T-helper 2 cell treated with Interferon-gamma antibody and Interleukin-4, amounts not matched to agents 5 μg/mL and 100 μg/mL, for 36 hours (primary cell): Measurements from ENCODE around the gene MCU.
A peak's percentile ranks its signal among the peaks of the same experiment; 100 is the strongest.

Experiments used
- DNase-seq: peaks from one replicate; pipeline ENCODE4 v3.0.0; 2021; ENCODE audit warnings: low spot score
- H3K27ac Mint-ChIP-seq: one replicate; pipeline ENCODE4 v1.8.0; 2021; ENCODE audit warnings: mild to moderate bottlenecking, mixed read lengths
- H3K27me3 Mint-ChIP-seq: one replicate; pipeline ENCODE4 v1.8.0; 2021; ENCODE audit warnings: low read depth, mixed read lengths
- H3K36me3 Mint-ChIP-seq: one replicate; pipeline ENCODE4 v1.8.0; 2021; ENCODE audit warnings: low read depth, mixed read lengths
- H3K4me1 Mint-ChIP-seq: one replicate; pipeline ENCODE4 v1.8.0; 2021; ENCODE audit warnings: low read depth, mixed read lengths
- H3K4me3 Mint-ChIP-seq: one replicate; pipeline ENCODE4 v1.8.0; 2022; ENCODE audit warnings: mild to moderate bottlenecking, moderate library complexity, mixed read lengths
- H3K9me3 Mint-ChIP-seq: one replicate; pipeline ENCODE4 v1.8.0; 2021; ENCODE audit warnings: mixed read lengths

Gene MCU

GRCh38 chr10:72855129-72855528 lies 163.2 kb downstream of the MCU start:
- Mint-ChIP-seq H3K27ac (no peak overlapping the region), H3K36me3 (no peaks in the 10 kb centered on the region), H3K4me1 (no peaks in the 10 kb centered on the region), H3K27me3 (no peaks in the 10 kb centered on the region), H3K9me3 (peaks cover 4% of the 10 kb centered on the region), H3K4me3 (no peak overlapping the region)
- DNase-seq: no peak

DNA sequence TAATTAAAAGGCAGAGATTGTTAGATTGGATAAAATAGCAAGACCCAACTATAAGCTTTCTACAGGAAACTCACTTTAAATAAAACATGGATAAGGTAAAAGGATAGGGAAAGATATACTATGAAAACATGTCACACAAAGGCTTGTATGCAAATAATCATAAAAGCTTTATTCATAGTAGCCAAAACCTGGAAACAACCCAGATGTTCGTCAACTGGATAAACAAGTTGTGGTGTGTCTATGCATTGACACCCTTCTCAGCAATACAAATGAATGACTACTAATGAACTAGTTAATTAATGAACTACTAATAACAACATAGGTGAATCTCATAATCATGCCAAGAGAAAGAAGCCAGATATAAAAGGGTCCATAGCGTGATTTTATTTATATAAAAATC lies 163.8 kb downstream of the MCU start:
- Mint-ChIP-seq H3K36me3 (no peaks in the 10 kb centered on the region), H3K27me3 (no peaks in the 10 kb centered on the region), H3K4me3 (no peak overlapping the region), H3K9me3 (peaks cover 4% of the 10 kb centered on the region), H3K27ac (no peak overlapping the region), H3K4me1 (no peaks in the 10 kb centered on the region)
- no peak for DNase-seq

DNA sequence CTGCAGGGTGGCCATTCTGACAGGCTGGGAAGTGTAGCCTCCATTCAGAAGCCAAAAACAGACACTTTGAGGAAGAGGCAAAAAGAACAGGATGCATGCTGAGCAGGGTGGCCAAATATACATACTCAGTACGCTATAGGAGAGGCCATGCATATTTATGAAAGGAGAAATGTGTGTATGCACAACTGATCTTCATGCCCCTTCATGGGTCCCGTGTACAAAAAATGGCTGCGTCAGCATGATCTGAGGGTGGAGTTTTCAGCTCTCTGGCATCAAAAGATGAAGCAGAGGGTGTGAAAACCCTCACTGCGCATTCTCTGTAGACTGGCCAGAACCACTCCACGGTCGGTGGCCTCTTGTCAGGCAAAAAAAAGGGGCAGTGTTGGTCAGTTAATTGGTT lies 166.1 kb downstream of the MCU start:
- Mint-ChIP-seq H3K36me3 (no peaks in the 10 kb centered on the region), H3K4me1 (no peaks in the 10 kb centered on the region), H3K9me3 (no peaks in the 10 kb centered on the region)

GRCh38 chr10:72862957-72863356 lies 171.0 kb downstream of the MCU start:
- H3K27me3 Mint-ChIP-seq: no peaks in the 10 kb centered on the region
- DNase-seq: no peak
- no peaks in the 10 kb centered on the region for H3K4me1 Mint-ChIP-seq
- H3K4me3 Mint-ChIP-seq: no peak overlapping the region
- no peaks in the 10 kb centered on the region for H3K36me3 Mint-ChIP-seq
- H3K9me3 Mint-ChIP-seq: no peaks in the 10 kb centered on the region
- no peak overlapping the region for H3K27ac Mint-ChIP-seq

More for the DNA sequence above, 166.1 kb downstream of the MCU start:
- H3K27me3 Mint-ChIP-seq: no peaks in the 10 kb centered on the region
- H3K4me3 Mint-ChIP-seq: no peak overlapping the region
- peak overlapping the region; percentile 11 for H3K27ac Mint-ChIP-seq
- no peak for DNase-seq

- Mint-ChIP-seq H3K27me3 (no peaks in the 10 kb centered on the region), H3K4me1 (no peaks in the 10 kb centered on the region), H3K36me3 (peaks cover 3% of the 10 kb centered on the region), H3K4me3 (no peak overlapping the region), H3K9me3 (no peaks in the 10 kb centered on the region), H3K27ac (no peak overlapping the region)
- DNase-seq: no peak
Observed at GRCh38 chr10:72875250-72876055, 183.5 kb downstream of the MCU start.

DNA sequence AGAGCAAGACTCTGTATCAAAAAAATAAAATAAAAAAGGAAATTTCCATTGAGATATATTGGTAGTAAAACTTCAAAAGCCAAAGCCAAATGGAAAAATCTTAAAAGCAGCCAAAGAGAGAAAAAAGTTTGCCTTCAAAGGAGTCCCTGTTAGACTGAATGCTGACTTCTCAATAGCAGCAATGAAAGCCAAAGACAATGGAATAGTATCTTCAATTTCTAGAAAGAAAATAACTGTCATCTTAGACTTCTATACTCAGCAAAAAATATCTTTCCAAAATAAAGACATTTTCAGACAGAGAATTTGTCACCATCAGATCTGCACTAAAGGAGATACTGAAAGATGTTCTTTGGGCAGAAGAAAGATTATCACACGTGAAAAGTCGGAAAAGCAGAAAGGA lies 187.3 kb downstream of the MCU start:
- Mint-ChIP-seq H3K36me3 (peaks cover 3% of the 10 kb centered on the region), H3K27me3 (no peaks in the 10 kb centered on the region), H3K4me3 (no peak overlapping the region), H3K27ac (no peak overlapping the region), H3K4me1 (no peaks in the 10 kb centered on the region), H3K9me3 (no peaks in the 10 kb centered on the region)
- DNase-seq: no peak

GRCh38 chr10:72881291-72881690 lies 189.3 kb downstream of the MCU start:
- no peak overlapping the region for H3K4me3 Mint-ChIP-seq
- no peaks in the 10 kb centered on the region for H3K27me3 Mint-ChIP-seq
- H3K36me3 Mint-ChIP-seq: peaks cover 3% of the 10 kb centered on the region
- no peak overlapping the region for H3K27ac Mint-ChIP-seq
- H3K9me3 Mint-ChIP-seq: no peaks in the 10 kb centered on the region
- H3K4me1 Mint-ChIP-seq: no peaks in the 10 kb centered on the region
- DNase-seq: no peak

DNA sequence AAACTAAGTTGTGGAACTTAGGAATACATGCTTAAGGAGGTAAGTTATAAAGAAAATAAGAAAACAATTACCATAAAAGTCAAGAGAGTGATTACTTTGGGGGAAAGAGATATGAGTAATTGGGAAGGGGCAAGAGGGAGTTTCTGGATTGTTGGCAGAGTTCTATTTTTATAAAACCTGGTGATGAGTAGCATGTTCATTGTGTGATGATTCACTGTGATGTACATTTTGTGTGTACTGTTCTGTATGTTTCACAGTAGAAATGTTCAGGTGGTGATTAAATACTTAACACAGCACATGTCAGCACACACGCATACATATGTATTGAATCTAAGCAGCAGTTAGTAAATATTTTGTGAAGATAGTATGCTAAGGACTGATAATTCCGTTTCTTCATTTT lies 191.9 kb downstream of the MCU start:
- H3K27me3 Mint-ChIP-seq: no peaks in the 10 kb centered on the region
- DNase-seq: no peak
- H3K36me3 Mint-ChIP-seq: peaks cover 5% of the 10 kb centered on the region
- H3K4me3 Mint-ChIP-seq: no peak overlapping the region
- H3K27ac Mint-ChIP-seq: no peak overlapping the region
- peaks cover 8% of the 10 kb centered on the region for H3K4me1 Mint-ChIP-seq
- no peaks in the 10 kb centered on the region for H3K9me3 Mint-ChIP-seq

GRCh38 chr10:72885953-72886352 lies 194.0 kb downstream of the MCU start:
- Mint-ChIP-seq H3K27ac (no peak overlapping the region), H3K4me1 (peaks cover 8% of the 10 kb centered on the region), H3K4me3 (no peak overlapping the region), H3K36me3 (peaks cover 5% of the 10 kb centered on the region), H3K9me3 (no peaks in the 10 kb centered on the region), H3K27me3 (no peaks in the 10 kb centered on the region)
- no peak for DNase-seq

- Mint-ChIP-seq H3K4me3 (no peak overlapping the region), H3K4me1 (peaks cover 8% of the 10 kb centered on the region), H3K27me3 (no peaks in the 10 kb centered on the region), H3K36me3 (peaks cover 5% of the 10 kb centered on the region), H3K27ac (no peak overlapping the region), H3K9me3 (no peaks in the 10 kb centered on the region)
- no peak for DNase-seq
Observed at GRCh38 chr10:72886621-72887020, 194.7 kb downstream of the MCU start.

GRCh38 chr10:72887043-72887442 lies 195.1 kb downstream of the MCU start:
- H3K27me3 Mint-ChIP-seq: no peaks in the 10 kb centered on the region
- H3K9me3 Mint-ChIP-seq: no peaks in the 10 kb centered on the region
- no peak for DNase-seq
- peaks cover 8% of the 10 kb centered on the region for H3K4me1 Mint-ChIP-seq
- H3K36me3 Mint-ChIP-seq: peaks cover 5% of the 10 kb centered on the region
- H3K4me3 Mint-ChIP-seq: no peak overlapping the region
- H3K27ac Mint-ChIP-seq: no peak overlapping the region

GRCh38 chr10:72888151-72888638 lies 196.3 kb downstream of the MCU start:
- Mint-ChIP-seq H3K4me1 (peaks cover 8% of the 10 kb centered on the region), H3K9me3 (no peaks in the 10 kb centered on the region), H3K36me3 (peaks cover 5% of the 10 kb centered on the region), H3K27me3 (no peaks in the 10 kb centered on the region), H3K4me3 (no peak overlapping the region), H3K27ac (no peak overlapping the region)
- DNase-seq: no peak

DNA sequence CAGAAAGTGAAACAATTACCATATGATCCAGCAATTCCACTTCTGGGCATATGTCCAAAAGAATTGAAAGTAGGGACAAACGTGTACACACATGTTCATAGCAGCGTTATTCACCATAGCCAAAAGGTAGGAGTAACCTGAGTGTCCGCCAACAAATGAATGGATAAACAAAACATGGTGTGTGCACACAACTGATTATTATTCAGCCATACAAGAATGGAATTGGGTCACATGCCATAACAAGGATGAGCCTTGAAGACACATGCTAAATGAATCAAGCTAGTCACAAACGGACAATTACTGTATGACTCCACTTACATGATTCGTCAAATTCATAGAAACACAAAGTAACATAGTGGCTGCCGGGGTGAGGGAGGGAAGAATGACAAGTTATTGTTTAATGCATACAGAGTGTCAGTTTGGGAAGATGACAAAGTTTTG lies 197.5 kb downstream of the MCU start:
- H3K36me3 Mint-ChIP-seq: peaks cover 5% of the 10 kb centered on the region
- H3K4me1 Mint-ChIP-seq: peaks cover 8% of the 10 kb centered on the region

DNA sequence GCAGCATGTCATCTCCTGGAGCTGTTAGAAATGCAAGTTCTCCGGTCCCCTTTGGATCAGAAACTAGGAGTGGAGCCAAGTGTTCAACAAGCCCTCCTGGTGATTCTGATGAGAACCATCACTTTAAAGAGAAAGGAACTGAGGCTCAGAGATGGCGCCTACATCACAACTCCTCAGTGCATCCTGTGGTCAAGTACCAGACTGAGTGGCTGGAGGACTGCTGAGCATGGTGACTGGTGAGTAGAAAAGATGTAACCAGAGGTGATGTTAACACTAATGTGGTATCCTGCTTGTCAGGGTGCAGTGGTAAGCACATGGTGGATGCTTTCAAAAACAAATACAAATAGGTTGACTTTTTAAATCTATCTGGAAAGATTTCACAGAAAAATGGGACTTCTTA lies 198.1 kb downstream of the MCU start:
- DNase-seq: no peak
- Mint-ChIP-seq H3K9me3 (no peaks in the 10 kb centered on the region), H3K4me3 (no peak overlapping the region), H3K27me3 (no peaks in the 10 kb centered on the region), H3K27ac (no peak overlapping the region), H3K36me3 (peaks cover 5% of the 10 kb centered on the region), H3K4me1 (peaks cover 8% of the 10 kb centered on the region)

More for the DNA sequence above, 197.5 kb downstream of the MCU start:
- no peaks in the 10 kb centered on the region for H3K9me3 Mint-ChIP-seq
- no peak overlapping the region for H3K4me3 Mint-ChIP-seq
- DNase-seq: no peak
- no peaks in the 10 kb centered on the region for H3K27me3 Mint-ChIP-seq
- no peak overlapping the region for H3K27ac Mint-ChIP-seq
